Measurements from ENCODE around the gene RPF1. TPM values are rescaled to one million over a fixed set of nuclear protein-coding genes. Genes with fewer than 3 reads are reported as not detected.
A peak's percentile ranks its signal among the peaks of the same experiment; 100 is the strongest.

Gene RPF1
- total and polyA plus RNA-seq, 2 of the 8 experiments (the other 6 are each of a cell fraction or from before 2014, with no cell fraction given), result 18.7 to 41.8 TPM

- Histone ChIP-seq H3K18ac (ENCODE audit: extremely low read depth, low read length) (no peak overlapping the region), H2BK120ac (replicated peaks; ENCODE audit: low read depth, low read length) (no peak overlapping the region), H3K4me2 (ENCODE audit: insufficient read depth in 1 of 2, low read depth in 2 of 2, low read length in 2 of 2) (no peak overlapping the region), H2BK5ac (ENCODE audit: low read depth, low read length) (no peak overlapping the region), H4K8ac (ENCODE audit: extremely low read depth, insufficient read depth, low read length) (no peak overlapping the region), H4K91ac (replicated peaks; ENCODE audit: insufficient read length, low read length) (no peak overlapping the region), H3K79me2 (ENCODE audit: control insufficient read depth in 1 of 2, insufficient read depth in 2 of 2, low read length in 2 of 2) (no peaks in the 10 kb centered on the region), H3K56ac (replicated peaks; ENCODE audit: insufficient read length, low read depth, low read length) (no peak overlapping the region), H3K27ac (ENCODE audit: low read depth, low read length) (no peak overlapping the region), H2BK12ac (ENCODE audit: low read depth, low read length) (no peak overlapping the region), H2AK5ac (ENCODE audit: low read depth, low read length) (no peak overlapping the region), H3K14ac (ENCODE audit: insufficient read length) (no peak overlapping the region), H4K5ac (ENCODE audit: insufficient read length, low read depth, low read length) (no peak overlapping the region), H3K27me3 (replicated peaks in 1 of 4; ENCODE audit: control insufficient read depth in 3 of 4, extremely low read depth in 1 of 4, insufficient read depth in 3 of 4, low read length in 3 of 4) (no peaks in the 10 kb centered on the region), H3K9me3 (ENCODE audit: insufficient read depth in 2 of 2, low read depth in 1 of 2, low read length in 1 of 2) (no peaks in the 10 kb centered on the region), H3K23ac (ENCODE audit: insufficient read length) (no peak overlapping the region), H3K4ac (replicated peaks; ENCODE audit: insufficient read length, low read depth, low read length) (no peak overlapping the region), H3K9ac (replicated peaks in 1 of 4; ENCODE audit: extremely low read depth in 1 of 4, low read depth in 3 of 4, low read length in 3 of 4) (no peak overlapping the region), H3K36me3 (ENCODE audit: control insufficient read depth in 2 of 4, insufficient read depth in 4 of 4, low read length in 3 of 4) (no peaks in the 10 kb centered on the region), H3K4me1 (replicated peaks in 1 of 4; ENCODE audit: control insufficient read depth in 3 of 4, insufficient read depth in 4 of 4, low read length in 3 of 4) (no peaks in the 10 kb centered on the region), H2AFZ (ENCODE audit: low read length) (0 out of 2 replicates have a peak overlapping the region, but pooled peaks have one; percentile 16), H2BK20ac (ENCODE audit: low read length) (no peak overlapping the region), H3K4me3 (ENCODE audit: extremely low read depth in 1 of 4, insufficient read depth in 2 of 4, low read depth in 3 of 4, low read length in 4 of 4) (no peak overlapping the region), H4K20me1 (replicated peaks in 1 of 2; ENCODE audit: control insufficient read depth in 1 of 2, insufficient read depth in 2 of 2, low read length in 2 of 2) (no peaks in the 10 kb centered on the region), H3K79me1 (ENCODE audit: low read depth, low read length) (no peaks in the 10 kb centered on the region), H3K23me2 (ENCODE audit: low read depth, low read length) (no peaks in the 10 kb centered on the region), H2BK15ac (ENCODE audit: low read length) (no peak overlapping the region)
- POLR2A ChIA-PET (ENCODE audit: partially characterized antibody), result no interaction called here
- TF ChIP-seq TCF12 (IDR thresholded peaks at IDR 0.05; ENCODE audit: low read depth, low read length), result no peak
- TF ChIP-seq CTCF (IDR thresholded peaks at IDR 0.05; ENCODE audit: control extremely low read depth in 1 of 3, insufficient read depth in 1 of 3, low read depth in 1 of 3, low read length in 3 of 3), result no peak
- TF ChIP-seq ATF3 (IDR thresholded peaks at IDR 0.05; ENCODE audit: insufficient read depth, low read depth, low read length), result no peak
- TF ChIP-seq HDAC6 (IDR thresholded peaks at IDR 0.05; ENCODE audit: low read depth, low read length), result no peak
- TF ChIP-seq SP4 (IDR thresholded peaks at IDR 0.05; ENCODE audit: low read length), result no peak
- TF ChIP-seq RXRA (IDR thresholded peaks at IDR 0.05; ENCODE audit: insufficient read depth, low read depth, low read length), result no peak
- no peak for TF ChIP-seq KDM4A (IDR thresholded peaks at IDR 0.05; ENCODE audit: low read depth, low read length, severe bottlenecking)
- no peak for TF ChIP-seq PHF8 (conservative IDR thresholded peaks at IDR 0.05; ENCODE audit: low read depth, low read length)
- TF ChIP-seq BCL11A (IDR thresholded peaks at IDR 0.05; ENCODE audit: low read depth in 2 of 2, low read length in 2 of 2), result no peak
- TF ChIP-seq TAF1 (IDR thresholded peaks at IDR 0.05; ENCODE audit: low read depth, low read length), result no peak
- no peak for TF ChIP-seq POU5F1 (IDR thresholded peaks at IDR 0.05; ENCODE audit: low read depth, low read length)
- FAIRE-seq, result no peak
- no peak for DNase-seq (ENCODE audit: low read depth in 1 of 2, low spot score in 2 of 2)
- CTCF ChIA-PET (ENCODE audit: partially characterized antibody), result interaction anchor here (1.3 kb wide), 1 partner anchor 302 kb away, joined by 3 read pairs; no protein-coding TSS in a partner anchor
- 80% methylated on average over 2 of the region's 2 CpGs; no CpG with 5 or more reads in 1 of the 2 experiments for WGBS, 2 experiments (ENCODE audit: extremely low coverage in 1 of 2, insufficient coverage in 1 of 2, insufficient read length in 1 of 2, insufficient replicate concordance in 2 of 2, low coverage in 1 of 2, low lambda C conversion rate in 2 of 2, missing lambda C conversion rate in 1 of 2)
These were observed 28.2 kb upstream of the RPF1 start for GRCh38 chr1:84450910-84451309.
